Fibroblast of peridontal ligament (primary cell): ENCODE data around the gene IQCC.

Source experiments
- DNase-seq: peaks from one replicate; pipeline ENCODE4 v3.0.0-alpha.2; 2010; ENCODE audit errors: extremely low read depth

Gene IQCC

DNA sequence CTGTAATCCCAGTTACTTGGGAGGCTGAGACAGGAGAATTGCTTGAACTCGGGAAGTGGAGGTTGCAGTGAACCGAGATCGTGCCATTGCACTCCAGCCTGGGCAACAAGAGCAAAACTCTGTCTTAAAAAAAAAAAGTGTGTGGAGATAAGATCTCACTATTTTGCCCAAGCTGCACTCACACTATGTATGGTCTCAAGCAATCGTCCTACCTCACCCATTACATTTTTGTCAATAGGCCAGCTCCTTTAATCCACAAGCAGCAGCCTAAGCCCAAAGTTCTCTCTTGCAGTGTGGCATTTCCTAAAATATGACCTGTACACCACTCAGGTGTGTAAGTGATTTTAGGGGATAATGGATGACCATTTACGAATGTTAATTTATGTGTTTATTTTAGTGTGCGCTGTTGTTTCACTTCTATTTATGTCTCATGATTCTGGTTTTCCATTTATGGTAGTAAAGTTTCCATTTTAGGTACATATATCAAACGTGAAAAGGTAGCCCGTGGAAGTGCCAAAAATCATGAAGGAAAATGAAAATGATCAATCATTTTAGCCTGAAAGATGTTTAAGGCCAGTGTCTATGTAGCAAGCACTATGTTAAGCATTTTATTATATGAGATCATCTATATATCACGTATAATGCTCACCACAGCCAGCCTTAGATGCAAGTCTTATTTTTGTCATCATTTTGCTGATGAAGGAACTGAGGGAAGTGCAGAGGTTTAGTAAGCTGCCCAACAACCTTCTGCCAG lies 51.2 kb downstream of the IQCC start:
- no peak for DNase-seq

DNA sequence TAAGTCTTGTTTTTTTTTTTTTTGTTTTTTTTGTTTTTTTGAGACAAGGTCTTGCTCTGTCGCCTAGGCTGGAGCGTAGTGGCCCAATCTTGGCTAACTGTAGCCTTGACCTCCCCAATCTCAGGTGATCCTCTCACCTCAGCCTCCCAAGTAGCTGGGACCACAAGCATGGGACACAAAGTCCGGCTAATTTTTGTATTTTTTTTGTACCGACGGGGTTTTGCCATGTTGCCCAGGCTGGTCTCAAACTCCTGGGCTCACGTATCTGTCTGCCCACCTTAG lies 51.7 kb downstream of the IQCC start:
- no peak for DNase-seq
